Body of pancreas (tissue), 4 donors: ENCODE data around the gene SIGLEC1. TPM values are rescaled to one million over a fixed set of nuclear protein-coding genes. Genes with fewer than 3 reads are reported as not detected.
A peak's percentile ranks its signal among the peaks of the same experiment; 100 is the strongest.

ENCODE experiments used
- ATAC-seq: fragments of 150-250 bp; one replicate; pipeline ENCODE4 v1.9.1; 2016
- DNase-seq, 4 donors: peaks; one replicate each; pipeline ENCODE4 v3.0.0-alpha.2; 2019
- H3K27ac ChIP-seq, 4 donors: fragments of 200-600 bp; sonication (generic); 1 replicate in 3 of 4; 2 replicates in 1 of 4; pipeline versions ENCODE4 v1.5.1 to v1.6.1; 2016 to 2019; ENCODE audit warnings: mild to moderate bottlenecking in 1 of 4, mixed read lengths in 1 of 4, moderate library complexity in 1 of 4
- H3K27me3 ChIP-seq, 2 donors: fragments of 200-600 bp; sonication (generic); one replicate each; pipeline ENCODE4 v1.6.0; 2016; ENCODE audit warnings: mild to moderate bottlenecking in 1 of 2
- H3K36me3 ChIP-seq, 2 donors: fragments of 200-600 bp; sonication (generic); replicated peaks in 1 of 2; 2 replicates each; pipeline ENCODE4 v1.5.1; 2016; ENCODE audit warnings: low read depth in 2 of 2; ENCODE audit not compliant: insufficient read depth in 1 of 2
- H3K4me1 ChIP-seq: fragments of 200-600 bp; sonication (generic); one replicate; pipeline ENCODE4 v1.6.0; 2016
- H3K4me3 ChIP-seq, 2 donors: fragments of 200-600 bp; sonication (generic); 1 replicate in 1 of 2; 2 replicates in 1 of 2; pipeline ENCODE4 v1.5.1; 2016 to 2019
- H3K9me3 ChIP-seq, 3 donors: fragments of 200-600 bp; sonication (generic); 1 replicate in 2 of 3; 2 replicates in 1 of 3; pipeline ENCODE4 v1.5.1; 2016
- CTCF ChIP-seq, 7 experiments: fragments of 450-650 bp in 4 of 7; fragments of 200-600 bp in 3 of 7; sonication (generic) in 3 of 7; IDR thresholded peaks; one replicate each; pipeline ENCODE4 v1.5.1; 2016 to 2019; ENCODE audit warnings: antibody characterized with exemption in 7 of 7
- POLR2A ChIP-seq, 3 donors: fragments of 450-650 bp; IDR thresholded peaks; one replicate each; pipeline ENCODE4 v1.6.1; 2016; ENCODE audit warnings: antibody characterized with exemption in 3 of 3, mild to moderate bottlenecking in 2 of 3
- WGBS, 2 donors: methylation state at CpG; one replicate each; pipeline ENCODE4 v1.1.5; 2017; 5-methylcytosine and 5-hydroxymethylcytosine counted together
- intact Hi-C: fragments of 100-400 bp; cut with DNase I; formaldehyde crosslinking; loops from one replicate; pipeline ENCODE4 v1.15.1; 2023
- total RNA-seq, 2 donors: library from RNA; depleted of rRNA; stranded (reverse); fragments of >200 nt; gene quantifications; one replicate each; pipeline ENCODE4 v1.1.0, GENCODE V29; 2016

Gene SIGLEC1
- total RNA-seq, 2 donors from 2014 or later, result 2.1 to 5.9 TPM

- Histone ChIP-seq H3K27me3 (no peaks in the 10 kb centered on the region), H3K36me3 (no peaks in the 10 kb centered on the region), H3K27ac (no peak overlapping the region), H3K4me1 (no peaks in the 10 kb centered on the region), H3K9me3 (no peaks in the 10 kb centered on the region), H3K4me3 (no peak overlapping the region)
- DNase-seq (no peak), ATAC-seq (no peak)
- TF ChIP-seq POLR2A (IDR thresholded peaks at IDR 0.05) (no peak), CTCF (IDR thresholded peaks at IDR 0.05) (no peak)
- intact Hi-C loops, result no loop called here
- WGBS, 2 donors, result 47 to 48% methylated on average over 2 to 6 of the region's 6 CpGs
Observed at GRCh38 chr20:3710011-3710466, 2.4 kb downstream of the SIGLEC1 start.

- Histone ChIP-seq H3K27ac (no peak overlapping the region), H3K4me3 (no peak overlapping the region), H3K9me3 (no peaks in the 10 kb centered on the region), H3K27me3 (no peaks in the 10 kb centered on the region), H3K4me1 (no peaks in the 10 kb centered on the region), H3K36me3 (no peaks in the 10 kb centered on the region)
- DNase-seq (no peak), ATAC-seq (no peak)
- TF ChIP-seq POLR2A (IDR thresholded peaks at IDR 0.05) (no peak), CTCF (IDR thresholded peaks at IDR 0.05) (no peak)
- intact Hi-C loops, result no loop called here
- 82 to 95% methylated on average over 3 of the region's 3 CpGs for WGBS, 2 donors
Observed at GRCh38 chr20:3707508-3707899, 4.9 kb downstream of the SIGLEC1 start.

GRCh38 chr20:3706774-3707507 is 5.5 kb downstream of the SIGLEC1 start:
- no peaks in the 10 kb centered on the region for H3K9me3 ChIP-seq
- H3K4me1 ChIP-seq, result no peaks in the 10 kb centered on the region
- intact Hi-C loops, result no loop called here

GRCh38 chr20:3705970-3706739 is 6.2 kb downstream of the SIGLEC1 start:
- 84 to 92% methylated on average over 4 to 29 of the region's 31 CpGs for WGBS, 2 donors
- Histone ChIP-seq H3K27me3 (no peaks in the 10 kb centered on the region), H3K4me1 (no peaks in the 10 kb centered on the region), H3K9me3 (no peaks in the 10 kb centered on the region), H3K36me3 (no peaks in the 10 kb centered on the region), H3K27ac (no peak overlapping the region), H3K4me3 (no peak overlapping the region)
- no peak for DNase-seq
- ATAC-seq, result no peak
- no peak for TF ChIP-seq POLR2A (IDR thresholded peaks at IDR 0.05)
- TF ChIP-seq CTCF (IDR thresholded peaks at IDR 0.05), result no peak
- intact Hi-C loops, result no loop called here

More at GRCh38 chr20:3706774-3707507, 5.5 kb downstream of the SIGLEC1 start:
- 76 to 80% methylated on average over 2 to 10 of the region's 10 CpGs for WGBS, 2 donors
- no peak overlapping the region for H3K27ac ChIP-seq
- no peak for ATAC-seq
- H3K36me3 ChIP-seq, result no peaks in the 10 kb centered on the region
- H3K27me3 ChIP-seq, result no peaks in the 10 kb centered on the region
- H3K4me3 ChIP-seq, result no peak overlapping the region
- peak in 1 of 4 donors; percentile 65 for DNase-seq
- TF ChIP-seq POLR2A (IDR thresholded peaks at IDR 0.05) (no peak), CTCF (IDR thresholded peaks at IDR 0.05) (no peak)
